PC-3 (cell line): ENCODE data around the gene CHD9. TPM values are rescaled to one million over a fixed set of nuclear protein-coding genes. Genes with fewer than 3 reads are reported as not detected.
"Not testable (repeated sequence)": the region's sequence is repeated elsewhere in the genome, so short reads cannot be mapped to it uniquely, and the experiment has no call there.

ENCODE experiments used
- ATAC-seq: fragments of 200-7000 bp; cut with Tn5 transposase; 2 replicates; pipeline ENCODE4 v1.9.1; 2020; ENCODE audit warnings: mild to moderate bottlenecking, moderate library complexity
- BruUV-seq: library from RNA; stranded (reverse); fragments of 400-500 nt; replicated peaks from 2 replicates; lab custom pipeline; 2021; lab: Mats Ljungman, UMichigan
- CTCF ChIA-PET: fragments of 300-600 bp; sonication (Branson Sonifier 250); formaldehyde crosslinking; loops from one replicate; lab custom pipeline; 2022; ENCODE audit warnings: antibody characterized with exemption; lab: Charles Lee
- POLR2A ChIA-PET: fragments of 300-600 bp; sonication (Branson Sonifier 250); formaldehyde crosslinking; loops from one replicate; lab custom pipeline; 2022; ENCODE audit warnings: antibody characterized with exemption; ENCODE audit not compliant: unreplicated experiment; lab: Charles Lee
- DNase-seq: peaks from one replicate; pipeline ENCODE4 v3.0.0-alpha.2; 2015
- H2AFZ ChIP-seq: fragments of 300-600 bp; sonication (generic); 2 replicates; pipeline ENCODE4 v1.6.0; 2016; ENCODE audit warnings: antibody characterized with exemption, low read length
- H3F3A ChIP-seq: fragments of 300-600 bp; sonication (generic); one replicate; pipeline ENCODE4 v1.6.0; 2017; ENCODE audit warnings: antibody characterized with exemption, low read length, control low read depth, mild to moderate bottlenecking; ENCODE audit not compliant: unreplicated experiment
- H3K27ac ChIP-seq: fragments of 300-600 bp; sonication (generic); 2 replicates; pipeline ENCODE4 v1.5.1; 2016; ENCODE audit warnings: mild to moderate bottlenecking, low read length
- H3K27me3 ChIP-seq: fragments of 300-600 bp; sonication (generic); 2 replicates; pipeline ENCODE4 v1.6.1; 2016; ENCODE audit warnings: low read length, mixed read lengths
- H3K36me3 ChIP-seq: fragments of 300-600 bp; sonication (generic); 2 replicates; pipeline ENCODE4 v1.6.1; 2016; ENCODE audit warnings: low read depth, mixed run types, low read length, mixed read lengths
- H3K4me1 ChIP-seq: fragments of 300-600 bp; sonication (generic); 2 replicates; pipeline ENCODE4 v1.5.1; 2016; ENCODE audit warnings: low read length; ENCODE audit not compliant: insufficient read depth
- H3K4me2 ChIP-seq: fragments of 300-600 bp; sonication (generic); 2 replicates; pipeline ENCODE4 v1.6.0; 2016; ENCODE audit warnings: low read length
- H3K4me3 ChIP-seq: fragments of 300-600 bp; sonication (generic); 2 replicates; pipeline ENCODE4 v1.5.1; 2016; ENCODE audit warnings: mild to moderate bottlenecking, low read length, mixed read lengths
- H3K79me2 ChIP-seq: fragments of 300-600 bp; sonication (generic); 2 replicates; pipeline ENCODE4 v1.6.1; 2017; ENCODE audit warnings: low read length, mixed read lengths
- H3K9ac ChIP-seq: fragments of 300-600 bp; sonication (generic); 2 replicates; pipeline ENCODE4 v1.6.0; 2016; ENCODE audit warnings: mild to moderate bottlenecking, low read length
- H3K9me2 ChIP-seq: fragments of 300-600 bp; sonication (generic); replicated peaks from 2 replicates; pipeline ENCODE4 v1.6.1; 2016; ENCODE audit warnings: mixed run types, low read length, mixed read lengths
- H3K9me3 ChIP-seq: fragments of 300-600 bp; sonication (generic); 2 replicates; pipeline ENCODE4 v1.6.1; 2016; ENCODE audit warnings: low read length, mixed read lengths
- H4K20me1 ChIP-seq: fragments of 300-600 bp; sonication (generic); 2 replicates; pipeline ENCODE4 v1.6.1; 2016; ENCODE audit warnings: low read length, mixed read lengths
- CTCF ChIP-seq: fragments of 300-600 bp; sonication (generic); conservative IDR thresholded peaks from 2 replicates; pipeline ENCODE4 v1.5.1; 2017; ENCODE audit warnings: antibody characterized with exemption, low read depth, mild to moderate bottlenecking, low read length
- EZH2 ChIP-seq: fragments of 300-600 bp; sonication (generic); IDR thresholded peaks from one replicate; pipeline ENCODE4 v1.6.1; 2017; ENCODE audit warnings: antibody characterized with exemption, mild to moderate bottlenecking, low read length; ENCODE audit not compliant: unreplicated experiment
- EZH2phosphoT487 ChIP-seq: fragments of 300-600 bp; sonication (generic); IDR thresholded peaks from 2 replicates; pipeline ENCODE4 v1.6.1; 2018; ENCODE audit warnings: mild to moderate bottlenecking, antibody characterized with exemption, low read length, borderline replicate concordance
- intact Hi-C: fragments of 100-400 bp; cut with micrococcal nuclease; formaldehyde crosslinking; loops from 2 replicates; pipeline ENCODE4 v1.9.0; 2023
- total RNA-seq: library from RNA; depleted of rRNA; stranded (reverse); fragments of >200 nt; gene quantifications from 2 replicates; pipeline ENCODE4 v1.2.3, GENCODE V29; 2014

CHD9 gene
- total RNA-seq, 1 experiment from 2014 or later, result 13.3 TPM

DNA sequence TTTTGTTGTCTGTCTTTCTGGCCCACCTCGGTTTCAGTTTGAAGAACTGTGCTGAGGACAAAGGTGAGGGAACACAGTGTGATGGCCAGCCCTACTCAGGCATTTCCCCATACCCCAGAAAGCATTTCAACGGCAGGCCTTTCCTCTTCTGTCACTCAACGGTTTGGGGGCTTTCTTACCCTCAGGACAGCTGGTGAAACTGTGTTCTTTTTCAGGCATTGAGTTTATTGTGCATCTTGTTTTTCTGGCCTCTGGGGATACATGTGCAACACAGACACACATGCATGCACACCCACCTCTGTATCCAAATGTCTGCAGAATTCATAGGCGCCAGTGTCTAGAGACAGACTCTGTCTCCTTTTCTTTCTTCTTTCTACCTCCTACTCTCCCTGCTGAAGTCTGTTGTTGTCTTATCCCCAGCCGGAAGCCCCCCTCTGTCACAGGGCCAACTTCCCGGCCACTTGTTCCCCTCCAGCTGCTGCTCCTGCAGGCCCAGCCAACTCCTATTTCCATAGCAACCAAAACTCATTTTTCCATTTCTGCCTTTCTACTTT, 17.0 kb downstream of the CHD9 start:
- no peaks in the 10 kb centered on the region for H3K9me2 ChIP-seq
- no peaks in the 10 kb centered on the region; the same call in none of the 2 replicates for H3K36me3 ChIP-seq
- H3K4me2 ChIP-seq, result no peak overlapping the region
- no peaks in the 10 kb centered on the region for H3K9me3 ChIP-seq
- no peak overlapping the region for H2AFZ ChIP-seq
- DNase-seq (no peak), ATAC-seq (no peak)
- no peaks in the 10 kb centered on the region for H3K27me3 ChIP-seq
- POLR2A ChIA-PET, result no interaction called here
- no peak overlapping the region for H3K9ac ChIP-seq
- no peaks in the 10 kb centered on the region for H3K4me1 ChIP-seq
- BruUV-seq, result no TSS peak
- CTCF ChIA-PET, result no interaction called here
- H3K79me2 ChIP-seq, result no peaks in the 10 kb centered on the region; the same call in 1 of the 2 replicates
- no peak for TF ChIP-seq EZH2phosphoT487
- no peak for TF ChIP-seq EZH2
- no peak for TF ChIP-seq CTCF
- no peaks in the 10 kb centered on the region for H3F3A ChIP-seq
- intact Hi-C loops, result no loop called here
- no peak overlapping the region for H3K4me3 ChIP-seq
- no peaks in the 10 kb centered on the region for H4K20me1 ChIP-seq
- H3K27ac ChIP-seq, result no peak overlapping the region

DNA sequence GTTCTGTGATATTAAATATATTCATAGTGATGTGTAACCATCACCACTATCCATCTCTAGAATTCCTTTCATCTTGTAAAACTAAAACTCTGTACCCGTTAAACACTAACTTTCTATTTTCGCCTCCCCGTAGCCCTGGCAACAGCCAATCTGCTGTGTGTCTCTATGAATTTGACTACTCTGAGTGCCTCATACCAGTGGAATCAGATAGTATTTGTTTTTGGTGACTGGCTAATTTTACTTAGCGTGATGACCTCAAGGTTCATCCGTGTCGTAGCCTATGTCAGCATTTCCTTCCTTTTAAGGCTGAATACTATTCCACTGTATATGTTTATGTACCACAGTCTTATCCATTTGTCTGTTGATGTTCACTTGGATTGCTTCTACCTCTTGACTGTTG, 18.2 kb downstream of the CHD9 start:
- no peak overlapping the region for H2AFZ ChIP-seq
- H3K4me2 ChIP-seq, result no peak overlapping the region
- H3F3A ChIP-seq, result no peaks in the 10 kb centered on the region
- TF ChIP-seq EZH2, result no peak
- H3K4me3 ChIP-seq, result no peak overlapping the region
- DNase-seq (no peak), ATAC-seq (no peak)
- ChIA-PET POLR2A (no interaction called here), CTCF (no interaction called here)
- no peak overlapping the region for H3K9ac ChIP-seq
- no peaks in the 10 kb centered on the region for H3K4me1 ChIP-seq
- H3K27me3 ChIP-seq, result no peaks in the 10 kb centered on the region
- no peaks in the 10 kb centered on the region for H4K20me1 ChIP-seq
- H3K9me2 ChIP-seq, result no peaks in the 10 kb centered on the region
- no peak overlapping the region for H3K27ac ChIP-seq
- H3K9me3 ChIP-seq, result no peaks in the 10 kb centered on the region
- no peaks in the 10 kb centered on the region; the same call in none of the 2 replicates for H3K36me3 ChIP-seq
- intact Hi-C loops, result no loop called here
- no TSS peak for BruUV-seq
- no peaks in the 10 kb centered on the region; the same call in 1 of the 2 replicates for H3K79me2 ChIP-seq

DNA sequence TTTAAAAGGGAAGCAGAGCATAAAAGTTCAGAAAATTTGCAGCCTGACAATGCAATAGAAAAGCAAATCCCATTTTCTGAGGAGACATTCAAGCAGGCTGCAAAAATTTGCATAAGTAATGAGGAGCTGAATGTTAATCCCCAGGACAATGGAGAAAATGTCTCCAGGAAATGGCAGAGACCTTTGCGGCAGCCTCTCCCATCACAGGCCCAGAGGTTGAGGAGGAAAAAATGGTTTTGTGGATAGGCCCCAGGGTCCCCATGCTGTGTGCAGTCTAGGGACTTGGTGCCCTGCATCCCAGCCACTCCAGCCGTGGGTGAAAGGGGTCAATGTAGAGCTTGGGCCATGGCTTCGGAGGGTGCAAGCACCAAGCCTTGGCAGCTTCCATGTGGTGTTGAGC, 19.5 kb downstream of the CHD9 start:
- CTCF ChIA-PET, intact Hi-C loops: not testable (repeated sequence)

DNA sequence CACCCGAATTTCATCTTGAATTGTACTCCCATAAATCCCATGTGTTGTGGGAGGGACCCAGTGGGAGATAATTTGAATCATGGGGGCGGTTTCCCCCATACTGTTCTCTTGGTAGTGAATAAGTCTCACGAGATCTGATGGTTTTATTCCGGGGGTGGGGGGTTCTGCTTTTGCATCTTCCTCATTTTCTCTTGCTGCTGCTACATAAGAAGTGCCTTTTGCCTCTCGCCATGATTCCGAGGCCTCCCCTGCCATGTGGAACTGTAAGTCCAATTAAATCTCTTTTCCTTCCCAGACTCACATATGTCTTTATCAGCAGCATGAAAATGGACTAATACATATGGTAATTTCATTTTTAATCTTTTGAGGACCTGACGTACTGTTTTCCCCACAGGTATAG, 20.7 kb downstream of the CHD9 start:
- H3K9me3 ChIP-seq, H4K20me1 ChIP-seq, POLR2A ChIA-PET, BruUV-seq, H3K9me2 ChIP-seq, H3K27ac ChIP-seq, DNase-seq, H3K36me3 ChIP-seq, intact Hi-C loops, H3K9ac ChIP-seq, H3K4me3 ChIP-seq, H3K27me3 ChIP-seq, H3K79me2 ChIP-seq, CTCF ChIA-PET, H3K4me2 ChIP-seq, ATAC-seq, H2AFZ ChIP-seq, H3F3A ChIP-seq: not testable (repeated sequence)
- H3K4me1 ChIP-seq, result peaks cover 11% of the 10 kb centered on the region

More for the DNA sequence above, 19.5 kb downstream of the CHD9 start:
- POLR2A ChIA-PET, H3K4me1 ChIP-seq, H3K4me3 ChIP-seq, H3K4me2 ChIP-seq, H3K36me3 ChIP-seq, H3F3A ChIP-seq, DNase-seq, H3K9me2 ChIP-seq, H3K27ac ChIP-seq, H4K20me1 ChIP-seq, ATAC-seq, H2AFZ ChIP-seq, BruUV-seq, H3K9ac ChIP-seq, H3K9me3 ChIP-seq, H3K79me2 ChIP-seq, H3K27me3 ChIP-seq: not testable (repeated sequence)
